OCI-LY7 (cell line): ENCODE measurements around the gene C6orf15.

ENCODE experiments used
- CTCF ChIP-seq: fragments of 200-600 bp; sonication (generic); conservative IDR thresholded peaks from 2 replicates; pipeline ENCODE4 v1.5.1; 2014; ENCODE audit warnings: mild to moderate bottlenecking, antibody characterized with exemption, low read length, moderate library complexity, mixed read lengths
- EZH2phosphoT487 ChIP-seq: fragments of 200-600 bp; sonication (generic); IDR thresholded peaks from 2 replicates; pipeline ENCODE4 v1.6.1; 2018; ENCODE audit warnings: low read depth, borderline replicate concordance, mild to moderate bottlenecking, mixed run types, antibody characterized with exemption, low read length, moderate library complexity, mixed read lengths

GRCh38 chr6:31075528-31075927, 36.8 kb downstream of the C6orf15 start:
- no peak for TF ChIP-seq CTCF
- TF ChIP-seq EZH2phosphoT487 = no peak
